K562 (cell line): Measurements from ENCODE around the gene SLC22A12. TPM values are rescaled to one million over a fixed set of nuclear protein-coding genes. Genes with fewer than 3 reads are reported as not detected.
A peak's percentile ranks its signal among the peaks of the same experiment; 100 is the strongest.

Experiments
- ATAC-seq: fragments of 200-7000 bp; cut with Tn5 transposase; 3 replicates; pipeline ENCODE4 v1.9.1; 2020; ENCODE audit warnings: moderate library complexity
- BruUV-seq: library from RNA; stranded (reverse); fragments of 400-500 nt; replicated peaks from 2 replicates; lab custom pipeline; 2021; lab: Mats Ljungman, UMichigan
- CTCF ChIA-PET: fragments of 300-600 bp; formaldehyde crosslinking; extraction: SDS; loops from one replicate; lab custom pipeline; 2021; ENCODE audit warnings: low intra/inter-chr PET ratio; lab: Yijun Ruan, JAX
- POLR2A ChIA-PET: fragments of 300-600, 350-650 bp; sonication (Branson Sonifier 250); formaldehyde crosslinking; extraction: SDS; loops from one replicate; lab custom pipeline; 2021; ENCODE audit warnings: antibody characterized with exemption, inconsistent platforms; lab: Yijun Ruan, JAX
- DNase-seq, 4 experiments: peaks; one replicate each; pipeline versions ENCODE4 v3.0.0 to v3.0.0-alpha.2; 2011 to 2018; ENCODE audit warnings: low spot score in 3 of 4, mixed read lengths in 3 of 4; ENCODE audit errors: extremely low read depth in 1 of 4
- FAIRE-seq: peaks from 2 replicates; lab custom pipeline; 2011; peaks lifted over from hg19 to GRCh38; lab: Jason Lieb, UNC
- H2AFZ ChIP-seq: 2 replicates; pipeline ENCODE4 v1.6.0; 2011; ENCODE audit warnings: low read depth, low read length, control low read depth, inconsistent platforms
- H3K27ac ChIP-seq: fragments of 200-600 bp; 3 replicates; pipeline ENCODE4 v1.8.0; 2011; ENCODE audit warnings: low read depth, mild to moderate bottlenecking, control low read depth, inconsistent platforms, low read length, moderate library complexity, mixed read lengths; ENCODE audit errors: extremely low read depth
- H3K27me3 ChIP-seq, 2 experiments: fragments of 300-600 bp in 1 of 2; 2 replicates in 1 of 2; 3 replicates in 1 of 2; pipeline versions ENCODE4 v1.6.0 to v1.8.0; 2011; ENCODE audit warnings: inconsistent platforms in 2 of 2, low read length in 2 of 2, mild to moderate bottlenecking in 1 of 2, mixed read lengths in 1 of 2, moderate library complexity in 1 of 2; ENCODE audit not compliant: control insufficient read depth in 2 of 2, insufficient read depth in 2 of 2
- H3K36me3 ChIP-seq: fragments of 300-600 bp; 3 replicates; pipeline ENCODE4 v1.8.0; 2011; ENCODE audit warnings: mild to moderate bottlenecking, low read length, inconsistent platforms; ENCODE audit not compliant: control insufficient read depth, insufficient read depth
- H3K4me1 ChIP-seq, 2 experiments: fragments of 200-600 bp in 1 of 2; replicated peaks in 1 of 2; 2 replicates in 1 of 2; 3 replicates in 1 of 2; pipeline versions ENCODE4 v1.5.1 to v1.8.0; 2011; ENCODE audit warnings: inconsistent platforms in 2 of 2, low read length in 2 of 2, mild to moderate bottlenecking in 1 of 2, mixed read lengths in 1 of 2, moderate library complexity in 1 of 2; ENCODE audit not compliant: control insufficient read depth in 2 of 2, insufficient read depth in 2 of 2
- H3K4me2 ChIP-seq: 2 replicates; pipeline ENCODE4 v1.6.1; 2011; ENCODE audit warnings: low read length, control low read depth, inconsistent platforms, mixed read lengths; ENCODE audit not compliant: insufficient read depth
- H3K4me3 ChIP-seq: fragments of 200-600 bp; sonication (generic), shearing (Covaris generic); 2 replicates; pipeline ENCODE4 v1.5.1; 2016; ENCODE audit warnings: control low read depth, inconsistent platforms
- H3K79me2 ChIP-seq: fragments of 200-600 bp; 3 replicates; pipeline ENCODE4 v1.8.0; 2011; ENCODE audit warnings: low read length, inconsistent platforms; ENCODE audit not compliant: control insufficient read depth, insufficient read depth
- H3K9ac ChIP-seq, 2 experiments: 2 replicates each; pipeline versions ENCODE4 v1.6.0 to v1.6.1; 2011; ENCODE audit warnings: low read depth in 2 of 2, low read length in 2 of 2, control low read depth in 1 of 2, inconsistent platforms in 1 of 2, mild to moderate bottlenecking in 1 of 2, mixed read lengths in 1 of 2; ENCODE audit not compliant: insufficient read depth in 1 of 2
- H3K9me1 ChIP-seq: one replicate; pipeline ENCODE4 v1.6.0; 2011; ENCODE audit warnings: inconsistent platforms, mild to moderate bottlenecking, low read length, moderate library complexity; ENCODE audit not compliant: control insufficient read depth, insufficient read depth
- H3K9me3 ChIP-seq: replicated peaks from 2 replicates; pipeline ENCODE4 v1.5.1; 2011; ENCODE audit warnings: low read depth, low read length, inconsistent platforms; ENCODE audit not compliant: control insufficient read depth, insufficient read depth
- H4K20me1 ChIP-seq: replicated peaks from 2 replicates; pipeline ENCODE4 v1.6.1; 2011; ENCODE audit warnings: low read length, inconsistent platforms, mixed read lengths; ENCODE audit not compliant: control insufficient read depth, insufficient read depth
- ESRRB ChIP-seq: fragments of 250-450 bp; sonication (Bioruptor Pico); IDR thresholded peaks from 2 replicates; pipeline ENCODE4 v1.5.0; 2020; ENCODE audit warnings: mild to moderate bottlenecking, moderate library complexity, borderline replicate concordance
- MCM7 ChIP-seq, 2 experiments: fragments of 450-650 bp; IDR thresholded peaks; 2 replicates each; pipeline ENCODE4 v1.6.1; 2016 to 2018
- MECOM ChIP-seq: fragments of 250-450 bp; sonication (Bioruptor Pico); IDR thresholded peaks from 2 replicates; pipeline ENCODE4 v1.8.0; 2022; ENCODE audit warnings: inconsistent platforms
- TSC22D4 ChIP-seq: fragments of 450-650 bp; IDR thresholded peaks from 2 replicates; pipeline ENCODE4 v1.6.1; 2016; ENCODE audit warnings: missing genetic modification characterization, missing biosample characterization, control low read depth
- ZNF282 ChIP-seq: sonication (generic); formaldehyde crosslinking; IDR thresholded peaks from 2 replicates; pipeline ENCODE4 v1.8.1; 2023; ENCODE audit warnings: missing genetic modification reagents
- ZNF444 ChIP-seq: fragments of 250-450 bp; sonication (Bioruptor Pico); IDR thresholded peaks from 2 replicates; pipeline ENCODE4 v1.4.0; 2020; ENCODE audit warnings: mild to moderate bottlenecking, moderate library complexity
- WGBS: fragments of 100-300 bp; shearing (Covaris generic); methylation state at CpG from one replicate; pipeline ENCODE4 v1.1.6; 2016; ENCODE audit warnings: low coverage, mixed read lengths; ENCODE audit not compliant: insufficient coverage; ENCODE audit errors: missing lambda C conversion rate; 5-methylcytosine and 5-hydroxymethylcytosine counted together
- in situ Hi-C: fragments of 300-500 bp; cut with MboI; formaldehyde crosslinking; loops from 4 replicates; pipeline ENCODE4 v1.15.0; 2018; ENCODE audit warnings: inconsistent platforms, mixed read lengths
- intact Hi-C: fragments of 100-400 bp; cut with micrococcal nuclease; formaldehyde crosslinking; loops from 2 replicates; pipeline ENCODE4 v1.14.2; 2022
- polyA plus RNA-seq, 8 experiments: library from polyadenylated mRNA; depleted of rRNA in 4 of 8; stranded (reverse) in 5 of 8; unstranded in 3 of 8; fragments of >200 nt; fragmentation: Nextera tagmentation in 2 of 8; fragmentation: Illumina TruSeq in 1 of 8; extraction: Ambion mirVana in 2 of 8; extraction: Trizol in 1 of 8; gene quantifications; 2 replicates each; pipeline versions ENCODE4 v1.2.1 to v1.2.3, GENCODE V29; 2011 to 2014; ENCODE audit warnings: inconsistent platforms in 1 of 8, missing spikeins in 1 of 8
- total RNA-seq, 7 experiments: library from RNA; depleted of rRNA in 6 of 7; stranded (reverse); fragments of >200 nt in 6 of 7; fragmentation: Illumina TruSeq in 2 of 7; extraction: Trizol in 2 of 7; gene quantifications; 2 replicates each; pipeline versions ENCODE4 v1.2.1 to v1.2.3, GENCODE V29; 2011 to 2021; ENCODE audit warnings: low replicate concordance in 1 of 7
- TF ChIP-seq, protein P1 (sequence below): fragments of 450-650 bp; IDR thresholded peaks from 2 replicates; pipeline ENCODE4 v1.6.1; 2016; ENCODE audit warnings: antibody characterized with exemption
- TF ChIP-seq, protein P2 (sequence below): fragments of 200-600 bp; sonication (generic); IDR thresholded peaks from one replicate; pipeline ENCODE4 v1.6.1; 2012; ENCODE audit warnings: mild to moderate bottlenecking, low read depth, low read length, inconsistent platforms

The SLC22A12 gene
- total and polyA plus RNA-seq, 9 of the 15 experiments (the other 6 are each of a cell fraction or from before 2014, with no cell fraction given): not detected

DNA sequence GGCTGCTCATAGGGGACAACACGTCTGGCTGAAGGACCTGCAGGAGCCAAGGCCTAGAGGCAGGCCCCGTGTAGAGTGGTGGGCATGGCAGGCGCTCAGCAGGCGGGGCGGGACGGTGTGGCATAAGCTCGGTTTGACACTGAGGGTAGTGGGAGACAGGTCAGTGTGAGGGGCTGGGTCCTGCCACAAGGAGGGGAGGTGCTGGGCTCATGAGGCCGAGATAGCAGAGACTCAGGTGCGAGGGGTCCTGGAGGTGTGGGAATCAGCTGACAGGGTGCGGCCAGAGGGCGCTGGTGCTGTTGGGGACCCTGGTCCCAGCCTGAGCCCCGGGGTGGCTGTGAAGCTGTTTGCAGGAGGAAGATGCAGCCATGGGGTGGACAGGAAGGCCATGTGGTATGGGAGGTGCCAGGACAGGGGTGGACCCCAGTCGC lies 6.7 kb downstream of the SLC22A12 start (continued):
- TF ChIP-seq MECOM (CRISPR knock-in tag): no peak
- TF ChIP-seq MCM7 (IDR thresholded peaks at IDR 0.05): no peak
- TF ChIP-seq ZNF282: no peak
- TF ChIP-seq, protein P1, sequence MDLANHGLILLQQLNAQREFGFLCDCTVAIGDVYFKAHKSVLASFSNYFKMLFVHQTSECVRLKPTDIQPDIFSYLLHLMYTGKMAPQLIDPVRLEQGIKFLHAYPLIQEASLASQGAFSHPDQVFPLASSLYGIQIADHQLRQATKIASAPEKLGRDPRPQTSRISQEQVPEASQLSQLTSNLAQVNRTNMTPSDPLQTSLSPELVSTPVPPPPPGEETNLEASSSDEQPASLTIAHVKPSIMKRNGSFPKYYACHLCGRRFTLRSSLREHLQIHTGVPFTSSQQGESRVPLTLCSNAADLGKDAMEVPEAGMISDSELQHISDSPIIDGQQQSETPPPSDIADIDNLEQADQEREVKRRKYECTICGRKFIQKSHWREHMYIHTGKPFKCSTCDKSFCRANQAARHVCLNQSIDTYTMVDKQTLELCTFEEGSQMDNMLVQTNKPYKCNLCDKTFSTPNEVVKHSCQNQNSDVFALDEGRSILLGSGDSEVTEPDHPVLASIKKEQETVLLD: no peak
- no peak for TF ChIP-seq TSC22D4 (tag)

DNA sequence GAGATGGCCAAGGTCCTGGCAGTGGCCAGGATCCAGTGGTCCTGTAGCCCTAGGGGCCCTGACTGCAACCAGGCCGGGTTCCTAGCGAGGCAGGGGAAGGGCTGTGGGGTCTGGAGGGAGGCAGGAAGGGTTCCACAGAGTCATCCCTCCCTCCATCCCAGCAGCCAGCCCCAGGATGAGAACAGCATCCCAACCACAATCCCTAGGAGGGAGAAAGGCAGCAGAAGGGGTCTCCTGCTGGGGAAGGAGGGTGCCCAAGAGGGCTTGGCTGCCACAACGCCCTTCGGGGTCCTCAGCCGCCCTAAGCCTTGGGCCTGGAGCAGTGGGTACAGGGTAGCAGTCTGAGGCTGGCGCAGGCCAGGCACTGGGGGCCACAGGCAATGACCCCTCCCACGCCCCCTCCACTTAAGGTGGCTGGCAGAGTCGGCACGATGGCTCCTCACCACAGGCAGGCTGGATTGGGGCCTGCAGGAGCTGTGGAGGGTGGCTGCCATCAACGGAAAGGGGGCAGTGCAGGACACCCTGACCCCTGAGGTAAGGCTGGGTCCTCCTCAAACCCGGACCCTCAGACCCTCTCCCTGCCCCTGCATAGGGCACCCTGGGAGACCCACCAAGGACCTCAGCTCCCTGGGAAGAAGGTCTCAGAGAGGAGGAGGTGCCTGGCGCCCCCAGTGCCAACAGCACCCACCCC lies 7.2 kb downstream of the SLC22A12 start:
- Histone ChIP-seq H3K27me3 (peaks cover 4 to 48% of the 10 kb centered on the region in 2 experiments; a peak in 3 of 5 replicates), H3K4me1 (peaks cover 0 to 22% of the 10 kb centered on the region in 2 experiments; a peak in 2 of 5 replicates), H3K9ac (peak overlapping the region in 1 of 2 experiments; percentile 45; a peak in 1 of 4 replicates), H4K20me1 (peaks cover 4% of the 10 kb centered on the region), H3K9me3 (no peaks in the 10 kb centered on the region), H2AFZ (no peak overlapping the region), H3K79me2 (no peaks in the 10 kb centered on the region), H3K27ac (no peak overlapping the region), H3K4me3 (no peak overlapping the region), H3K4me2 (no peak overlapping the region), H3K9me1 (no peaks in the 10 kb centered on the region), H3K36me3 (no peaks in the 10 kb centered on the region)
- in situ Hi-C loops: no loop called here
- no peak for DNase-seq
- POLR2A ChIA-PET: interaction anchor here (1.1 kb wide), 1 partner anchor 15 kb away, joined by 3 read pairs; no protein-coding TSS in a partner anchor
- WGBS: 2% methylated on average over 9 of the region's 12 CpGs
- no peak for ATAC-seq
- intact Hi-C loops: no loop called here
- no peak for FAIRE-seq
- BruUV-seq: no TSS peak
- CTCF ChIA-PET: no interaction called here
- TF ChIP-seq, protein P2, sequence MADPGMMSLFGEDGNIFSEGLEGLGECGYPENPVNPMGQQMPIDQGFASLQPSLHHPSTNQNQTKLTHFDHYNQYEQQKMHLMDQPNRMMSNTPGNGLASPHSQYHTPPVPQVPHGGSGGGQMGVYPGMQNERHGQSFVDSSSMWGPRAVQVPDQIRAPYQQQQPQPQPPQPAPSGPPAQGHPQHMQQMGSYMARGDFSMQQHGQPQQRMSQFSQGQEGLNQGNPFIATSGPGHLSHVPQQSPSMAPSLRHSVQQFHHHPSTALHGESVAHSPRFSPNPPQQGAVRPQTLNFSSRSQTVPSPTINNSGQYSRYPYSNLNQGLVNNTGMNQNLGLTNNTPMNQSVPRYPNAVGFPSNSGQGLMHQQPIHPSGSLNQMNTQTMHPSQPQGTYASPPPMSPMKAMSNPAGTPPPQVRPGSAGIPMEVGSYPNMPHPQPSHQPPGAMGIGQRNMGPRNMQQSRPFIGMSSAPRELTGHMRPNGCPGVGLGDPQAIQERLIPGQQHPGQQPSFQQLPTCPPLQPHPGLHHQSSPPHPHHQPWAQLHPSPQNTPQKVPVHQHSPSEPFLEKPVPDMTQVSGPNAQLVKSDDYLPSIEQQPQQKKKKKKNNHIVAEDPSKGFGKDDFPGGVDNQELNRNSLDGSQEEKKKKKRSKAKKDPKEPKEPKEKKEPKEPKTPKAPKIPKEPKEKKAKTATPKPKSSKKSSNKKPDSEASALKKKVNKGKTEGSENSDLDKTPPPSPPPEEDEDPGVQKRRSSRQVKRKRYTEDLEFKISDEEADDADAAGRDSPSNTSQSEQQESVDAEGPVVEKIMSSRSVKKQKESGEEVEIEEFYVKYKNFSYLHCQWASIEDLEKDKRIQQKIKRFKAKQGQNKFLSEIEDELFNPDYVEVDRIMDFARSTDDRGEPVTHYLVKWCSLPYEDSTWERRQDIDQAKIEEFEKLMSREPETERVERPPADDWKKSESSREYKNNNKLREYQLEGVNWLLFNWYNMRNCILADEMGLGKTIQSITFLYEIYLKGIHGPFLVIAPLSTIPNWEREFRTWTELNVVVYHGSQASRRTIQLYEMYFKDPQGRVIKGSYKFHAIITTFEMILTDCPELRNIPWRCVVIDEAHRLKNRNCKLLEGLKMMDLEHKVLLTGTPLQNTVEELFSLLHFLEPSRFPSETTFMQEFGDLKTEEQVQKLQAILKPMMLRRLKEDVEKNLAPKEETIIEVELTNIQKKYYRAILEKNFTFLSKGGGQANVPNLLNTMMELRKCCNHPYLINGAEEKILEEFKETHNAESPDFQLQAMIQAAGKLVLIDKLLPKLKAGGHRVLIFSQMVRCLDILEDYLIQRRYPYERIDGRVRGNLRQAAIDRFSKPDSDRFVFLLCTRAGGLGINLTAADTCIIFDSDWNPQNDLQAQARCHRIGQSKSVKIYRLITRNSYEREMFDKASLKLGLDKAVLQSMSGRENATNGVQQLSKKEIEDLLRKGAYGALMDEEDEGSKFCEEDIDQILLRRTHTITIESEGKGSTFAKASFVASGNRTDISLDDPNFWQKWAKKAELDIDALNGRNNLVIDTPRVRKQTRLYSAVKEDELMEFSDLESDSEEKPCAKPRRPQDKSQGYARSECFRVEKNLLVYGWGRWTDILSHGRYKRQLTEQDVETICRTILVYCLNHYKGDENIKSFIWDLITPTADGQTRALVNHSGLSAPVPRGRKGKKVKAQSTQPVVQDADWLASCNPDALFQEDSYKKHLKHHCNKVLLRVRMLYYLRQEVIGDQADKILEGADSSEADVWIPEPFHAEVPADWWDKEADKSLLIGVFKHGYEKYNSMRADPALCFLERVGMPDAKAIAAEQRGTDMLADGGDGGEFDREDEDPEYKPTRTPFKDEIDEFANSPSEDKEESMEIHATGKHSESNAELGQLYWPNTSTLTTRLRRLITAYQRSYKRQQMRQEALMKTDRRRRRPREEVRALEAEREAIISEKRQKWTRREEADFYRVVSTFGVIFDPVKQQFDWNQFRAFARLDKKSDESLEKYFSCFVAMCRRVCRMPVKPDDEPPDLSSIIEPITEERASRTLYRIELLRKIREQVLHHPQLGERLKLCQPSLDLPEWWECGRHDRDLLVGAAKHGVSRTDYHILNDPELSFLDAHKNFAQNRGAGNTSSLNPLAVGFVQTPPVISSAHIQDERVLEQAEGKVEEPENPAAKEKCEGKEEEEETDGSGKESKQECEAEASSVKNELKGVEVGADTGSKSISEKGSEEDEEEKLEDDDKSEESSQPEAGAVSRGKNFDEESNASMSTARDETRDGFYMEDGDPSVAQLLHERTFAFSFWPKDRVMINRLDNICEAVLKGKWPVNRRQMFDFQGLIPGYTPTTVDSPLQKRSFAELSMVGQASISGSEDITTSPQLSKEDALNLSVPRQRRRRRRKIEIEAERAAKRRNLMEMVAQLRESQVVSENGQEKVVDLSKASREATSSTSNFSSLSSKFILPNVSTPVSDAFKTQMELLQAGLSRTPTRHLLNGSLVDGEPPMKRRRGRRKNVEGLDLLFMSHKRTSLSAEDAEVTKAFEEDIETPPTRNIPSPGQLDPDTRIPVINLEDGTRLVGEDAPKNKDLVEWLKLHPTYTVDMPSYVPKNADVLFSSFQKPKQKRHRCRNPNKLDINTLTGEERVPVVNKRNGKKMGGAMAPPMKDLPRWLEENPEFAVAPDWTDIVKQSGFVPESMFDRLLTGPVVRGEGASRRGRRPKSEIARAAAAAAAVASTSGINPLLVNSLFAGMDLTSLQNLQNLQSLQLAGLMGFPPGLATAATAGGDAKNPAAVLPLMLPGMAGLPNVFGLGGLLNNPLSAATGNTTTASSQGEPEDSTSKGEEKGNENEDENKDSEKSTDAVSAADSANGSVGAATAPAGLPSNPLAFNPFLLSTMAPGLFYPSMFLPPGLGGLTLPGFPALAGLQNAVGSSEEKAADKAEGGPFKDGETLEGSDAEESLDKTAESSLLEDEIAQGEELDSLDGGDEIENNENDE: no peak
- TF ChIP-seq ESRRB (no peak), ZNF444 (CRISPR knock-in tag) (no peak)
